Epidermal melanocyte (primary cell): ENCODE measurements around the gene RIMBP3C.
A peak's percentile ranks its signal among the peaks of the same experiment; 100 is the strongest.
"Not testable (repeated sequence)": the region's sequence is repeated elsewhere in the genome, so short reads cannot be mapped to it uniquely, and the experiment has no call there.

Experiments
- DNase-seq: peaks from one replicate; pipeline ENCODE4 v3.0.0; 2011; ENCODE audit warnings: low spot score; ENCODE audit not compliant: insufficient read length

The RIMBP3C gene, protein sequence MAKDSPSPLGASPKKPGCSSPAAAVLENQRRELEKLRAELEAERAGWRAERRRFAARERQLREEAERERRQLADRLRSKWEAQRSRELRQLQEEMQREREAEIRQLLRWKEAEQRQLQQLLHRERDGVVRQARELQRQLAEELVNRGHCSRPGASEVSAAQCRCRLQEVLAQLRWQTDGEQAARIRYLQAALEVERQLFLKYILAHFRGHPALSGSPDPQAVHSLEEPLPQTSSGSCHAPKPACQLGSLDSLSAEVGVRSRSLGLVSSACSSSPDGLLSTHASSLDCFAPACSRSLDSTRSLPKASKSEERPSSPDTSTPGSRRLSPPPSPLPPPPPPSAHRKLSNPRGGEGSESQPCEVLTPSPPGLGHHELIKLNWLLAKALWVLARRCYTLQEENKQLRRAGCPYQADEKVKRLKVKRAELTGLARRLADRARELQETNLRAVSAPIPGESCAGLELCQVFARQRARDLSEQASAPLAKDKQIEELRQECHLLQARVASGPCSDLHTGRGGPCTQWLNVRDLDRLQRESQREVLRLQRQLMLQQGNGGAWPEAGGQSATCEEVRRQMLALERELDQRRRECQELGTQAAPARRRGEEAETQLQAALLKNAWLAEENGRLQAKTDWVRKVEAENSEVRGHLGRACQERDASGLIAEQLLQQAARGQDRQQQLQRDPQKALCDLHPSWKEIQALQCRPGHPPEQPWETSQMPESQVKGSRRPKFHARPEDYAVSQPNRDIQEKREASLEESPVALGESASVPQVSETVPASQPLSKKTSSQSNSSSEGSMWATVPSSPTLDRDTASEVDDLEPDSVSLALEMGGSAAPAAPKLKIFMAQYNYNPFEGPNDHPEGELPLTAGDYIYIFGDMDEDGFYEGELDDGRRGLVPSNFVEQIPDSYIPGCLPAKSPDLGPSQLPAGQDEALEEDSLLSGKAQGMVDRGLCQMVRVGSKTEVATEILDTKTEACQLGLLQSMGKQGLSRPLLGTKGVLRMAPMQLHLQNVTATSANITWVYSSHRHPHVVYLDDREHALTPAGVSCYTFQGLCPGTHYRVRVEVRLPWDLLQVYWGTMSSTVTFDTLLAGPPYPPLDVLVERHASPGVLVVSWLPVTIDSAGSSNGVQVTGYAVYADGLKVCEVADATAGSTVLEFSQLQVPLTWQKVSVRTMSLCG (N-terminal part only)

DNA sequence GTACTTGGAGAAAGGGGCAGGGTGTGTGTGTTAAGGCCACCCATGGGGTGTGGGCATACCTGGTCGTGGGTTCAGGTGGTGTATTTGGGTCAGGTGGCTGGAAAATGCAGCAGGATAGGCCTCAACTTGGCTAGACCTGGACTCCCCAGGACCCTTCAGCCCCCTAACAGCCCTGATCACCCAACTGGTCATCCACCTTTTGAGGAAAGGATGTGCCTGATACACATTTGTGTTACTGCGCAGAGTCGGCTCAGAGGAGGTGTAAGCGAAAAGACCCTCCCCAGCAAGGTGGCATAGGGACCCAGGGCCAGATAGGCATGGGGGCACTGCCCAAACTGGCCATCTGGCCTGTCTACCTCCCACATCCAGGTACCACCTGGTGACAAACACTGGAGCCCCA lies at the start of gene RIMBP3C:
Gene RIMBP3C (minus strand): TSS at position 101 of the 400 bp plus-strand sequence. CDS start 485 bp downstream, outside the sequence.
- DNase-seq: not testable (repeated sequence)

DNA sequence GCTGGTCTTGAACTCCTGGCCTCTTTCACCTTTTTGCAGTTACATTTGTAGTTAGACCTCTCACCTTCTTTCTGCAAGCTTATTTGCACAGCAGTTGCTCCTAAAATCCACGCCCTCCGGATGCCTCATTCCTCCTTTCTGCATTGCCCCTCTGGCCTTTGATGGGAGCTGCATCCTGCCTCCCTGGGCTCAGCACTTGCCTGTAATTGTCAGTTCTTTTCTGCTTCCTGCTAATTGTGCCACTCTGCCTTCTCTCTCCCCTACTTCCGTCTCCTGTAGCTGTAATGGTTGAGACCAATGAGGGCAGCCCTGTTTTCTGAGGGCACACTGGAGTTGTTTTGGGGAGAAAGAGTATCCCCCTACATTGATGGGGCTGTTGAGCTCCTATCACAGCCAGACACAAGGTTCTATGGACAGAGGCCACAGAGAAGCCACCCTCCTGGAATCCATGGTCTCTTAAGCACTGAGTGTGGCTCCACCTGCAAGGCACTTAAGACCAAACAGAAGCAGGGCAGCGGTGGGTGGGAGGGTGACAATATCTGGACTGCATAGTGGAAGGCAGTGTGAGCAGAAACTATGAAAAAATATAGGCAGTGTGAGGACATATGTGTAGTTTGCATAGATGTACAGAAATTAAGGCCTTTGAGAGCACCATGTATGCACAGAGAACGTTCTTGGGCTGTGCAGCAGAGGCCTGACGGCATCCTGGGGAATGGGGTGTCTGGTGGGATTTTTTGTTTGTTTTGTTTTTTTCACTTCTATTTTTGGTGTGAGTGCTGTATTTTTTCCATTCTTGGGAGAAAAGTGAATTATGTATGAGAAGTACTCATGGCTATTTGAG lies 48.0 kb upstream of the RIMBP3C start:
- no peak for DNase-seq

DNA sequence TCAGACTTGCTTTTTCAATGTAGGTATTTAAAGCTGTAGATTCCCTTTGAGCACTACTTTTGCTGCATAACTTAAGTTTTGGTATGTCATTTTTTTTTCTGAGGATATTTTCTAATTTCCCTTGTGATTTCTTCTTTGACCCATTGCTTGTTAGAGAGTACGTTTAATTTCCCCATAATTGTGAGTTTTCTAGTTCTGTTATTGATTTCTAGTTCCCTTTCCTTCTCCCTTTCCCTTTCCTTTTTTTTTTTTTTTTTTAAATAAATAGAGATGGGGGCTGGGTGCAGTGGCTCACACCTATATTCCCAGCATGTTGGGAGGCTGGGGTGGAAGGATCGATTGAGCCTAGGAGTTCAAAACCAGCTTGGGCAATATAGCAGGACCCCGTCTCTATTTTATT lies 47.0 kb upstream of the RIMBP3C start:
- DNase-seq: no peak

DNA sequence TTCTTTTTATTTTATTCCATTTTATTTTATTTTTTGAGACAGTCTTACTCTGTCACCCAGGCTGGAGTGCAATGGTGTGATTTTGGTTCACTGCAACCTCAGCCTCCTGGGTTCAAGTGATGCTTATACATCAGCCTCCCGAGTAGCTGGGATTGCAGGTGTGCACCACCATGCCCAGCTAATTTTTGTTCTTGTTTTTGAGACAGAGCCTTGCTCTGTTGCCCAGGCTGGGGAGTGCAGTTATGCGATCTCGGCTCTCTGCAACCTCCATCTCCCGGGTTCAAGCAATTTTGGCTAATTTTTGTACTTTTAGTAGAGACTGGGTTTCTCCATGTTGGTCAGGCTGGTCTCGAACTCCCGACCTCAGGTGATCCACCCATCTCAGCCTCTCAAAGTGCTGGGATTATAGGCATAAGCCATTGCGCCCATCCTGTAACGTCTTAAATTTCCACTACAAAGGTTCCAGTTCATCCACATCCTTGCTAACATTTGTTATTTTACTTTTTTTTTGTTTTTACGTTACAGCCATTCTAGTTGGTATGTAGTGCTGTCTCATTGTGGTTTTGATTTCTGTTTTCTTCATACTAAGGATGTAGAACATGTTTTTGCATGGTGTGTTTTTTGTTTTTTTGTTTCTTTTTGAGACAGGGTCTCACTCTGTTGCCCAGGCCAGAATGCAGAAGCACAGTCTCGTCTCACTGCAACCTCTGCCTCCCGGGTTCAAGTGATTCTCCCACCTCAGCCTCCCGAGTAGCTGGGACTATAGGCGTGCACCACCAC lies 45.3 kb upstream of the RIMBP3C start:
- DNase-seq: not testable (repeated sequence)

DNA sequence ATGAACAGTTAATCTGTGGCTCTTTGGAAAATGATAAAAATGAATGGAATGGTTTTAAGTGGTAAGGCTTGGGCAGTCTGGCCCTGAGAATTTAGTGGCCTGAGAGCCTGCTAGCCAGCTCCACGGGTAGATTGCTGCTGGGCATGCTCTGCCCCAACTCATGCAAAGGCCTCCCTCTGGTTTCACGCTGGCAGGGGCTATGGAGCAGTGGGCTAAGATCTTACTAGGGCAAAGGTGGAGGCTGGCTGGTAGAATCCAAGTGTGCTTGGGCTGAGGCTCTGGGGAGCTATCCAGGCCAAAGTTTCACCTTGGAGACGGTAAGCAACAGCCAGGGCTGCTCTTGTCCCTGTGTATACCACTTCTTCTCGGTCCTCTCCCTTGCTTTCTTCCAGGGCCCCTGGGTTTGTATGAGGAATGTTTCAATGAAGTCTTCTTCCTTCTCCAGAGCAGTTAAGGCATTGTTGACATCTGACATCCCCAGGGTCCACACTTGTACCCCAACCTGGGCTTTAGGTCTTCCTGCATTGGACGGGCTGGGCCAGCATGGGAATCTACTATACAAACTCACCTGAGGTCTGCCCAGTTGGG lies 43.7 kb upstream of the RIMBP3C start:
- no peak for DNase-seq

- DNase-seq: no peak
These were observed 42.4 kb upstream of the RIMBP3C start for GRCh38 chr22:21593406-21594232.

- no peak for DNase-seq
These were observed 41.2 kb upstream of the RIMBP3C start for GRCh38 chr22:21592422-21592821.

DNA sequence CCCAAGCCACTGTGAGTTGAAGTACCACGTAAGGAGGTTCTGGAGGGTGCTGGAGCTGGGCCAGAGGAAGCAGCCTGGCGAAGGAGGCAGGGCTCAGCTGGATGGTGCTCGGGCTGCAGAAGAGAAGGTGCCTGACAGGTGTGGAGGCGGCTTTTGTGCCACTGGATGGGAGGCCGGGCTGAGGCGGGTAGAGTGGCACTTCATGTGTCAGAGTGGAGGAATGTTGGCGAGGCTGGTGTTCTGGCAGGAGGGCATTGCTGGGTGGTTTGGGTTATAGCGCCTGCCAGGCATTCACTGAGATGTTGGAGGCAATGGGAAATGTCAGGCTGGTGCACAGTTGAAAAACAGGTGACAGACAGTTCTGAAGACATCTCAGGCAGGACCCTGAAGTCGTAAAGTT lies 40.4 kb upstream of the RIMBP3C start:
- DNase-seq: no peak

GRCh38 chr22:21590809-21591641 lies 39.8 kb upstream of the RIMBP3C start:
- no peak for DNase-seq

DNA sequence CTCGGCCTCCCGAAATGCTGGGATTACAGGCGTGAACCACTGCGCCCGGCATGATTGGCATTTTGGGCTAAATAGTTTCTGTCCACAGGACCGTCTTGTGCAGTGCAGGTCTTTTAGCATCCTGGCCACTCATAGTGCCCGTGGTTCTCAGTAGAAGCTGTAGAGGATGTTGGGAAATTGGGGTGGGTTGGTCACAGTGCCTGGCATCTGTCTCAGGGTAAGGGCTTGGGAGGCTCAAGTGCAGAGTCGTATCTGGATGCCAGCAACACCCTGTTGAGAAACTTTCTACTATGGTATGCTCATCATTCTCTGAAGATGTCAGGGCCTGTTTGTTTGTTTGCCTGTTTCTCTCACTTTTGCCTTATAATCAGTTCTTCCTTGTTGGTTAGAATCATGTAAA lies 38.1 kb upstream of the RIMBP3C start:
- no peak for DNase-seq

- DNase-seq: peak; percentile 74
These were observed 36.7 kb upstream of the RIMBP3C start for GRCh38 chr22:21587803-21588611.

DNA sequence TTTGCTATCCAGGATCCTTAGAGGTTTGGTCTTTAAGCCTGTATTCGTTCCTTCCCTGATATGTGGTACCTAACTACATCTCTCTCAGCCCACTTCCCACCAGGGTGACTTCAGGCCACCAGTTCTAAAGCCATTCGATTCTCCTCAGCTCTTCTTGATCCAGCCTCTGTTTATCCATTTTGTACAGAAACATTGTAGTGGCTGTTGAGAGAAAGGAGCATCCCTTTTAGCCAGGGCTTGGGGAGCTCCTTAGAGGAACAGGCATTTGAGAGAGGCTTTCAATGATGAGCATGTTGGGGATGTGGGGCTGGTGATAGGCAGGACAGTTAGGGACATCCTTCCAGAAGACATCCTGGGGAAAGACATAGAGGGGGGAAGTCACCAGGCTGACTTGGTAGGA lies 34.1 kb upstream of the RIMBP3C start:
- no peak for DNase-seq

GRCh38 chr22:21582801-21583740 lies 31.8 kb upstream of the RIMBP3C start:
- no peak for DNase-seq

GRCh38 chr22:21581009-21581713 lies 29.9 kb upstream of the RIMBP3C start:
- DNase-seq: not testable (repeated sequence)

GRCh38 chr22:21580623-21581007 lies 29.4 kb upstream of the RIMBP3C start:
- DNase-seq: not testable (repeated sequence)
